Spleen (tissue), 10 donors: ENCODE data around the gene H2BW1. TPM values are rescaled to one million over a fixed set of nuclear protein-coding genes. Genes with fewer than 3 reads are reported as not detected.

ENCODE experiments used
- polyA plus RNA-seq, 3 donors: library from polyadenylated mRNA; stranded (reverse); fragments of 200-250 nt; gene quantifications; one replicate each; pipeline ENCODE4 v1.2.1, GENCODE V29; 2013
- total RNA-seq, 7 donors: library from RNA; depleted of rRNA in 3 of 7; stranded (reverse); fragments of >200 nt in 3 of 7; fragmentation: NEBNext Ultra II Directional in 4 of 7; extraction: Animal tissue kit (Norgen Biotek cat#: 25700) in 4 of 7; gene quantifications; one replicate each; pipeline versions ENCODE4 v1.1.0 to v1.2.1, GENCODE V29; 2016 to 2021
- donor health status: healthy with polysubstance abuse.
- donor health status: DM: no; HTN: no; CAD: no; lungs with moderate emphysema.
- donor health status: DM: no; HTN: no; CAD: no.
- donor health status: Bipolar disorder and iron deficiency.
- donor health status: healthy.
- donor health status: DM: no; HTN: no; CAD: no.
- donor health status: DM: yes; HTN: yes; CAD: no.

H2BW1 gene
- total and polyA plus RNA-seq, 10 donors = not detected

Other genes with a start within 250 kb of the H2BW1 start
- under 1 TPM in 2 of 7 donors, not detected in 5; 0.17 to 0.39 TPM for gene PLP1, start 236.9 kb downstream of the H2BW1 start, total RNA-seq
- 10 to 100 TPM in 1 of 3 donors, under 1 TPM in 2; 0.23 to 20.6 (median 0.54) TPM for gene PLP1, start 236.9 kb downstream of the H2BW1 start, polyA plus RNA-seq
- gene RAB9B, start 181.5 kb downstream of the H2BW1 start, total RNA-seq = 1 to 10 TPM in 1 of 7 donors, under 1 TPM in 6; 0.43 to 1.0 (median 0.92) TPM
- under 1 TPM; 0.46 to 0.51 (median 0.47) TPM for gene RAB9B, start 181.5 kb downstream of the H2BW1 start, polyA plus RNA-seq
- gene TMSB15B, start 51.1 kb downstream of the H2BW1 start, total RNA-seq = 1 to 10 TPM; 2.0 to 5.4 (median 3.2) TPM
- 1 to 10 TPM; 5.0 to 8.6 (median 7.5) TPM for gene TMSB15B, start 51.1 kb downstream of the H2BW1 start, polyA plus RNA-seq
- gene H2BW2, start 26.2 kb upstream of the H2BW1 start, total RNA-seq = not detected
- gene H2BW2, start 26.2 kb upstream of the H2BW1 start, polyA plus RNA-seq = not detected
- 1 to 10 TPM in 5 of 7 donors, under 1 TPM in 2; 0.61 to 3.5 (median 1.4) TPM for gene TMSB15C, start 62.5 kb upstream of the H2BW1 start, total RNA-seq
- gene TMSB15C, start 62.5 kb upstream of the H2BW1 start, polyA plus RNA-seq = 1 to 10 TPM in 2 of 3 donors, under 1 TPM in 1; 0.77 to 1.3 (median 1.1) TPM
- 10 to 100 TPM in 1 of 7 donors, 1 to 10 TPM in 6; 2.0 to 18.6 (median 3.6) TPM for gene ZCCHC18, start 98.8 kb upstream of the H2BW1 start, total RNA-seq
- 10 to 100 TPM in 2 of 3 donors, 1 to 10 TPM in 1; 8.8 to 12.0 (median 11.8) TPM for gene ZCCHC18, start 98.8 kb upstream of the H2BW1 start, polyA plus RNA-seq
- gene SLC25A53, start 143.3 kb upstream of the H2BW1 start, total RNA-seq = 10 to 100 TPM; 11.5 to 31.7 (median 15.4) TPM
- gene SLC25A53, start 143.3 kb upstream of the H2BW1 start, polyA plus RNA-seq = 1 to 10 TPM; 4.5 to 9.3 (median 5.0) TPM
- 10 to 100 TPM; 15.3 to 24.6 (median 19.2) TPM for gene FAM199X, start 152.7 kb upstream of the H2BW1 start, total RNA-seq
- 1 to 10 TPM; 5.5 to 8.0 (median 5.6) TPM for gene FAM199X, start 152.7 kb upstream of the H2BW1 start, polyA plus RNA-seq
- gene ESX1, start 241.2 kb upstream of the H2BW1 start, total RNA-seq = not detected
- gene ESX1, start 241.2 kb upstream of the H2BW1 start, polyA plus RNA-seq = not detected